MM.1S (cell line): ENCODE results near the gene DNAJC15.

ENCODE experiments used
- DNase-seq: peaks from one replicate; pipeline ENCODE4 v3.0.0-alpha.2; 2015
- H2AFZ ChIP-seq: fragments of 300-600 bp; sonication (generic); 2 replicates; pipeline ENCODE4 v1.6.0; 2016; ENCODE audit warnings: antibody characterized with exemption, low read length
- H3F3A ChIP-seq: fragments of 300-600 bp; sonication (generic); 2 replicates; pipeline ENCODE4 v1.6.1; 2016; ENCODE audit warnings: mild to moderate bottlenecking, antibody characterized with exemption, low read length, moderate library complexity, mixed read lengths; ENCODE audit not compliant: insufficient read depth
- H3K27ac ChIP-seq: fragments of 300-600 bp; sonication (generic); 2 replicates; pipeline ENCODE4 v1.5.1; 2016; ENCODE audit warnings: mild to moderate bottlenecking, low read length
- H3K27me3 ChIP-seq: fragments of 300-600 bp; sonication (generic); replicated peaks from 2 replicates; pipeline ENCODE4 v1.6.0; 2016; ENCODE audit warnings: low read length; ENCODE audit not compliant: insufficient read depth
- H3K36me3 ChIP-seq: fragments of 300-600 bp; sonication (generic); replicated peaks from 2 replicates; pipeline ENCODE4 v1.6.1; 2016; ENCODE audit warnings: mild to moderate bottlenecking, low read length, mixed read lengths; ENCODE audit not compliant: insufficient read depth
- H3K4me1 ChIP-seq: fragments of 300-600 bp; sonication (generic); 2 replicates; pipeline ENCODE4 v1.6.1; 2016; ENCODE audit warnings: low read length, mixed read lengths
- H3K4me2 ChIP-seq: fragments of 300-600 bp; sonication (generic); 2 replicates; pipeline ENCODE4 v1.6.0; 2016; ENCODE audit warnings: low read depth, low read length
- H3K4me3 ChIP-seq: fragments of 300-600 bp; sonication (generic); 2 replicates; pipeline ENCODE4 v1.5.1; 2016; ENCODE audit warnings: low read length, mixed read lengths
- H3K79me2 ChIP-seq: fragments of 300-600 bp; sonication (generic); 2 replicates; pipeline ENCODE4 v1.6.1; 2016; ENCODE audit warnings: mixed run types, low read length, mixed read lengths
- H3K9ac ChIP-seq: fragments of 300-600 bp; sonication (generic); 2 replicates; pipeline ENCODE4 v1.6.1; 2016; ENCODE audit warnings: low read length, mixed read lengths
- H3K9me2 ChIP-seq: fragments of 300-600 bp; sonication (generic); replicated peaks from 2 replicates; pipeline ENCODE4 v1.6.1; 2016; ENCODE audit warnings: mild to moderate bottlenecking, low read length, mixed read lengths; ENCODE audit not compliant: insufficient read depth
- H3K9me3 ChIP-seq: fragments of 300-600 bp; sonication (generic); replicated peaks from 2 replicates; pipeline ENCODE4 v1.6.1; 2016; ENCODE audit warnings: mild to moderate bottlenecking, low read length, mixed read lengths; ENCODE audit not compliant: insufficient read depth
- H4K20me1 ChIP-seq: fragments of 300-600 bp; sonication (generic); 2 replicates; pipeline ENCODE4 v1.6.1; 2016; ENCODE audit warnings: mild to moderate bottlenecking, low read length, moderate library complexity, mixed read lengths; ENCODE audit not compliant: insufficient read depth
- CTCF ChIP-seq: fragments of 300-600 bp; sonication (generic); IDR thresholded peaks from 2 replicates; pipeline ENCODE4 v1.5.1; 2016; ENCODE audit warnings: antibody characterized with exemption, low read length, mixed read lengths
- EZH2 ChIP-seq: fragments of 300-600 bp; sonication (generic); optimal IDR thresholded peaks from 2 replicates; pipeline ENCODE3; 2017; ENCODE audit warnings: low read depth, mild to moderate bottlenecking, antibody characterized with exemption, low read length, mixed read lengths
- EZH2phosphoT487 ChIP-seq: fragments of 300-600 bp; sonication (generic); IDR thresholded peaks from 2 replicates; pipeline ENCODE4 v1.6.1; 2018; ENCODE audit warnings: antibody characterized with exemption, low read length

The DNAJC15 gene

GRCh38 chr13:43107780-43108179 lies 84.4 kb downstream of the DNAJC15 start:
- no peak overlapping the region for H2AFZ ChIP-seq
- no peaks in the 10 kb centered on the region for H3F3A ChIP-seq
- H3K9me2 ChIP-seq, result no peaks in the 10 kb centered on the region
- no peaks in the 10 kb centered on the region for H3K9me3 ChIP-seq
- H3K9ac ChIP-seq, result no peak overlapping the region
- no peak overlapping the region for H3K27ac ChIP-seq
- H3K4me2 ChIP-seq, result no peak overlapping the region
- no peaks in the 10 kb centered on the region for H4K20me1 ChIP-seq
- H3K36me3 ChIP-seq, result no peaks in the 10 kb centered on the region
- no peaks in the 10 kb centered on the region for H3K4me1 ChIP-seq
- no peaks in the 10 kb centered on the region for H3K27me3 ChIP-seq
- TF ChIP-seq EZH2phosphoT487, result no peak
- TF ChIP-seq EZH2, result no peak
- no peak for TF ChIP-seq CTCF
- H3K79me2 ChIP-seq, result no peaks in the 10 kb centered on the region
- DNase-seq, result no peak
- H3K4me3 ChIP-seq, result no peak overlapping the region

- no peak for TF ChIP-seq EZH2phosphoT487
- TF ChIP-seq CTCF, result no peak
- no peak for TF ChIP-seq EZH2
- no peak overlapping the region for H2AFZ ChIP-seq
- no peaks in the 10 kb centered on the region for H3K4me1 ChIP-seq
- H3K9me3 ChIP-seq, result no peaks in the 10 kb centered on the region
- H3K4me3 ChIP-seq, result no peak overlapping the region
- H3F3A ChIP-seq, result no peaks in the 10 kb centered on the region
- no peak for DNase-seq
- no peak overlapping the region for H3K27ac ChIP-seq
- no peaks in the 10 kb centered on the region for H3K36me3 ChIP-seq
- no peaks in the 10 kb centered on the region for H3K79me2 ChIP-seq
- no peak overlapping the region for H3K9ac ChIP-seq
- no peaks in the 10 kb centered on the region for H4K20me1 ChIP-seq
- H3K27me3 ChIP-seq, result no peaks in the 10 kb centered on the region
- H3K9me2 ChIP-seq, result no peaks in the 10 kb centered on the region
- H3K4me2 ChIP-seq, result no peak overlapping the region
Measured at GRCh38 chr13:43110036-43110435, 86.7 kb downstream of the DNAJC15 start.

- no peak for TF ChIP-seq EZH2phosphoT487
- no peak for TF ChIP-seq CTCF
- TF ChIP-seq EZH2, result no peak
- Histone ChIP-seq H3K4me2 (no peak overlapping the region), H3K36me3 (no peaks in the 10 kb centered on the region), H3K4me1 (no peaks in the 10 kb centered on the region), H3K9me3 (no peaks in the 10 kb centered on the region), H3K4me3 (no peak overlapping the region), H3K9me2 (no peaks in the 10 kb centered on the region), H4K20me1 (no peaks in the 10 kb centered on the region), H3K79me2 (no peaks in the 10 kb centered on the region), H3K9ac (no peak overlapping the region), H3K27ac (no peak overlapping the region), H2AFZ (no peak overlapping the region), H3F3A (no peaks in the 10 kb centered on the region), H3K27me3 (no peaks in the 10 kb centered on the region)
- no peak for DNase-seq
Measured at GRCh38 chr13:43110658-43111057, 87.3 kb downstream of the DNAJC15 start.
